22Rv1 (cell line): Measurements from ENCODE around the gene ARFGAP2.
A peak's percentile ranks its signal among the peaks of the same experiment; 100 is the strongest.

Experiments
- H3K27ac ChIP-seq: fragments of 450-650 bp; 2 replicates; pipeline ENCODE4 v1.5.1; 2017
- CTCF ChIP-seq: fragments of 450-650 bp; IDR thresholded peaks from 2 replicates; pipeline ENCODE4 v1.5.1; 2017; ENCODE audit warnings: mild to moderate bottlenecking
- ZFX ChIP-seq: fragments of 450-650 bp; IDR thresholded peaks from 2 replicates; pipeline ENCODE4 v1.6.1; 2017; ENCODE audit warnings: antibody characterized with exemption, borderline replicate concordance

Gene ARFGAP2

GRCh38 chr11:47157805-47158204 is 18.9 kb downstream of the ARFGAP2 start:
- TF ChIP-seq ZFX (no peak), CTCF (no peak)
- no peak overlapping the region for H3K27ac ChIP-seq

- TF ChIP-seq CTCF: no peak
- H3K27ac ChIP-seq: no peak overlapping the region
Measured at GRCh38 chr11:47156951-47157350, 19.7 kb downstream of the ARFGAP2 start.

DNA sequence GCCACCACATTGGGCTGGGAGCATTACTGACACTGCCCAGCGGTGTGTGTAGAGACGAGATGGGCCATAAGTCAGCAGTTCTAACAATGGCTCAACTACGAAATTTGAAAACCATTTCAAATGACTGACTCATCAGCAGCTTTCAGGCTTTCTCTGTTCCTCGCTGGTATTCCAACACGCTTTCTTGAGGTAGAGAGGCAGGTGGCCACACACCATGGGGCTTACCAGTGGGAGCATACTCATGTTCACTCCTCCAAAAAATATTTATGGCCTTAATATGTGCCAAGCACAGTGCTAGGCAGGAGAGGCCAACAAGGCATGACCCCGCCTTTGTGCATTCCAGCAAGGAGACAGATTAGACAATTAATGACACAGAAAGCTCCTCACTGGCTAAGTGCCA is 20.3 kb downstream of the ARFGAP2 start:
- H3K27ac ChIP-seq: no peak overlapping the region
- TF ChIP-seq CTCF: no peak
- no peak for TF ChIP-seq ZFX

DNA sequence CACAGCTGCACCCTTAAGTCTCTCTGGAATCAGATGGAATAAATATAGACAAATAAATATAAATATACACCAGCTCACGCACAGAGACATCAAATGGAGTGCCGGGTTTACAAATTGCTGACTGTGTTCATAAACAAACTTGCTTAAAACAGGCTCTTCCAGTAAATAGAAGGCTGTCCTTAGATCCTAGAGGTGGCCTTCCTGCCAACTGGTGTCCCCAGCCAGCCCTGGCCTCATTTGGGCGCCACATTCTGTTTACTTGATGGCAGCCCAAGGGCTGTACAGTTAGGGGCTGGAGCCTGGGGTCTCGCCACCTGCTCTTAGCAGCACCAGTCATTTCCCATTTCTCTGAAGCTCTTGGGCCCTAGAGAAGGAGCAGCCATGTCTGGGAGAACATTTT is 20.8 kb downstream of the ARFGAP2 start:
- H3K27ac ChIP-seq: no peak overlapping the region
- no peak for TF ChIP-seq ZFX
- no peak for TF ChIP-seq CTCF

DNA sequence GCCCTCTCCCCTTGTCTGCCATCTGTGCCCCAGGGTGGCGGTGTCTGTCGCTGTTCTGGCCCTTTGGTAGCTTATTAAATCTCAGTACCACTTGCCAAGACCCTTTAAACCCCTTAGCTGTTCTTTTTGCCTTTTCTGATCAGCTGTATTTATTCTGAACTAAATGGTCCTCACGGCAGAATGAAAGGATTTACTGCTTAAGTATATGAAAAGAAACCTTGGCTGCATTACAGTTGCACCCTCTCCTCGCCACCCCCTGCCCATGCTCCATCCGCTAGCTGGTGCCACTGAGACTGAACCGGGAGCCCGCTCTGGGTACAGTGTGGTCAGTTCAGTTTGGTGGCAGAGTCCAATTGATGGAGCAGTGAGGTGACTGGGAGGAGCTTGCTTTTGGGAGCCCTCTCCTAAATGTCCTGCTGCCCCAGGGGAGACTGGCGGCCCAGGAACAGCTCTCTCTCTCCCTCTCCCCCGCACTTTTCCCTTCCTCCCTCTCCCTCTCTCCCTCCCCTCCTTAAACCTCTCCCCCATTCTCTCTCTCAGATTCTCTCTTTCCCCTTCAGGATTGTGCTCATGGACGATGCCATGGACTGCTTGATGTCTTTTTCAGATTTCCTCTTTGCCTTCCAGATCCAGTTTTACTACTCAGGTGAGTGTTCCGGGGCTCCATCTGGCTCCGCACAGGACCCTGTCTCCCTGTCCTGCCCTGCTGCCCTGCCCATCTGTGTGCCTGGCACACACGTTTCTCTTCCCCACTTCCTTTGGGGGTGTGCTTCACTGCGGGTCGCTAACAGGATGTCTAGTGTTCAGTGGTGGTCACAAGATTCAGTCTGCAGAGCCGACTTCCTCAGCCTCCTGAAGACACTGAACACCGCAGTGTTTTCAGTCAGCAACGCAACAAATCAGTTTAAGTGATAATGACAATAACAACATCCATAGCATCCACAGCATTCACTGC is 21.8 kb downstream of the ARFGAP2 start:
- H3K27ac ChIP-seq: no peak overlapping the region
- no peak for TF ChIP-seq CTCF

DNA sequence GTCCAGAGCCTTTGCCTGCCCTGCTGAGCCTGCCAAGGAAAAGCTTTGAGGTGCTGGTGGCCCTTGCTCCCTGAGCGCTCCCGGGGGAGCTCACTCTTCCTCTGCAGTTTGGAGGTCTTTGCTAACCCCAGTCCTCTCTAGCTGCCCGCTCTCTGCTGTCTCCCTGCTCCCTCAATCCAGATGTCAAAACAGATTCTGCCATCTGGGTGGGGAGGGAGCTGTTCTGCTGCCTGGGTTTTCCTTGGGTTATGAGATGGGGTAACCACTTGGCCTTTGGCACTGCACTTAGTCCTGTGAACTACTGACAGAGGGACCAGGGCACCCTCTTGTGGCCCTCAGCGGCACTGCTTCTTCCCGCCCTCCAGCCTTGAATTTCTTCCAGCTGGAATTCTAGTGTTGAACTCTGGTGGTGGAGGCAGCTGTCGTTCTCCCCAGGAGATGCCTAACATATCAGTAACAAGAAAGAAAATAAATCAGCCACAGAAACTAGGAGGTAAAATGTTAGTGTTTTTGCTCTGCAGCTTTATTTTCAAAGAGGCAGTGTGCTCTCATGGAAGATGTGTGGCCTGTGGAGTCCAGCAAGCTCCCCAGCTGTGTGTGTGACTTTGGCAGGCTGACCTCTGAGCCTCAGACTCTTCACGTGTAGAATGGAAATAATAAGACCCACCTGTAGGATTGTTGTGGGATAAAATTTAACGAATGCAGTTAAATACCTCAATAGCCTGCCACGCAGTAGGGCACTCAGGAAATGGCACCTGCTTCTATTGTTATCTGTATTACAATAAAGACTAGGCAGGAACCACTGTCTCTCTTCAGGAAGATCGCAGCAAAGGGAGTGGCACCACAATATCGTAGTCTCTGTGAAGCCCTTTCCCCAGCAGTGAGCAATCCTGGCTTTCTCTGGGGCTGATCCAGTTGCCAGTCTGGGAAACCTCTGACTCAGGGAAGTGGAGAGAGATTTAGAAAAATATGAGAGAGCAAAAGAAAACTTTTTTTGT is 23.4 kb downstream of the ARFGAP2 start:
- TF ChIP-seq CTCF (peak; percentile 93), ZFX (no peak)
- no peak overlapping the region for H3K27ac ChIP-seq
